Brain microvascular endothelial cell (primary cell): ENCODE data around the gene GRIFIN.

Source experiments
- DNase-seq: peaks from one replicate; pipeline ENCODE4 v3.0.0-alpha.2; 2020
- H3K27ac ChIP-seq: fragments of 250-450 bp; sonication (Bioruptor Pico); 2 replicates; pipeline ENCODE4 v1.5.1; 2020; ENCODE audit warnings: mild to moderate bottlenecking, moderate library complexity
- H3K27me3 ChIP-seq: fragments of 250-450 bp; sonication (Bioruptor Pico); replicated peaks from 2 replicates; pipeline ENCODE4 v1.5.1; 2020; ENCODE audit warnings: mild to moderate bottlenecking
- H3K36me3 ChIP-seq: fragments of 250-450 bp; sonication (Bioruptor Pico); replicated peaks from 2 replicates; pipeline ENCODE4 v1.5.1; 2020; ENCODE audit warnings: mild to moderate bottlenecking
- H3K4me3 ChIP-seq: 2 replicates; pipeline ENCODE4 v1.5.1; 2011; ENCODE audit warnings: low read depth, mild to moderate bottlenecking, control low read depth, low read length, moderate library complexity
- CTCF ChIP-seq: IDR thresholded peaks from 2 replicates; pipeline ENCODE4 v1.5.1; 2011; ENCODE audit warnings: low read depth, mild to moderate bottlenecking, moderate library complexity, low read length, control low read depth, inconsistent platforms; ENCODE audit errors: missing control alignments
- in situ Hi-C: cut with HindIII; loops from 2 replicates; pipeline ENCODE4 v1.10.0; 2017; ENCODE audit warnings: low sequenced_read_pairs, low pct_ligation_motif_present

GRIFIN gene

GRCh38 chr7:2494191-2495130 lies 18.3 kb upstream of the GRIFIN start:
- no peaks in the 10 kb centered on the region for H3K27me3 ChIP-seq
- H3K27ac ChIP-seq, result no peak overlapping the region
- TF ChIP-seq CTCF, result no peak
- no peak for DNase-seq
- in situ Hi-C loops, result no loop called here
- no peak overlapping the region for H3K4me3 ChIP-seq
- no peaks in the 10 kb centered on the region for H3K36me3 ChIP-seq

- DNase-seq, result peak; percentile 12
- H3K36me3 ChIP-seq, result no peaks in the 10 kb centered on the region
- no peak for TF ChIP-seq CTCF
- H3K27ac ChIP-seq, result no peak overlapping the region
- no peaks in the 10 kb centered on the region for H3K27me3 ChIP-seq
- no peak overlapping the region for H3K4me3 ChIP-seq
- in situ Hi-C loops, result no loop called here
These were observed 17.3 kb upstream of the GRIFIN start for GRCh38 chr7:2493205-2494164.

DNA sequence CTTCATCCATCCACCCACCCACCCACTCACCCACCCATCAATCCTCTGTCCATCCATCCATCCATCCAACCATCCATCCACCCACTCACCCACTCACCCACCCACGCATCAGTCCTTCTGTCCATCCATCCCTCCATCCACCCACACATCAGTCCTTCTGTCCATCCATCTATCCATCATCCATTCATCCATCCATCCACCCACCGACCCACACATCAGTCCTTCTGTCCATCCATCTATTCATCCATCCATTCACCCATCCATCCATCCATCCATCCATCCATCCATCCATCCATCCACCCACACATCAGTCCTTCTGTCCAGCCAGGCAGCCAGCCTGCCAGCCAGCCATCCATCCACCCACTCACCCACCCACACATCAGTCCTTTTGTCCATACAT lies 15.8 kb upstream of the GRIFIN start:
- no peak overlapping the region for H3K27ac ChIP-seq
- H3K27me3 ChIP-seq, result no peaks in the 10 kb centered on the region
- TF ChIP-seq CTCF, result no peak
- in situ Hi-C loops, result no loop called here
- no peak for DNase-seq
- H3K36me3 ChIP-seq, result no peaks in the 10 kb centered on the region
- H3K4me3 ChIP-seq, result no peak overlapping the region

GRCh38 chr7:2490181-2490651 lies 14.0 kb upstream of the GRIFIN start:
- Histone ChIP-seq H3K27ac (no peak overlapping the region), H3K27me3 (no peaks in the 10 kb centered on the region), H3K36me3 (no peaks in the 10 kb centered on the region), H3K4me3 (no peak overlapping the region)
- in situ Hi-C loops, result no loop called here
- no peak for TF ChIP-seq CTCF
- DNase-seq, result no peak

- no peak for DNase-seq
- H3K4me3 ChIP-seq, result no peak overlapping the region
- TF ChIP-seq CTCF, result no peak
These were observed 12.5 kb upstream of the GRIFIN start for GRCh38 chr7:2488681-2489080.

More at GRCh38 chr7:2488681-2489080, 12.5 kb upstream of the GRIFIN start:
- Histone ChIP-seq H3K36me3 (no peaks in the 10 kb centered on the region), H3K27me3 (no peaks in the 10 kb centered on the region), H3K27ac (no peak overlapping the region)
- in situ Hi-C loops, result no loop called here
